Keratinocyte (primary cell): ENCODE measurements around the gene EXOC3L1.
A peak's percentile ranks its signal among the peaks of the same experiment; 100 is the strongest.

Experiments
- CTCF ChIP-seq, 3 experiments: IDR thresholded peaks in 1 of 3; conservative IDR thresholded peaks in 1 of 3; optimal IDR thresholded peaks in 1 of 3; 2 replicates in 2 of 3; 3 replicates in 1 of 3; pipeline versions ENCODE3 to v1.5.1; 2011; ENCODE audit warnings: low read length in 3 of 3, mild to moderate bottlenecking in 3 of 3, moderate library complexity in 2 of 3, control low read depth in 1 of 3, inconsistent platforms in 1 of 3; ENCODE audit not compliant: insufficient read depth in 2 of 3; ENCODE audit errors: extremely low read depth in 1 of 3
- EZH2 ChIP-seq: IDR thresholded peaks from one replicate; pipeline ENCODE4 v1.6.1; 2012; ENCODE audit warnings: inconsistent platforms, mild to moderate bottlenecking, low read length, moderate library complexity

- TF ChIP-seq CTCF (optimal IDR thresholded peaks at IDR 0.05 in 1 of 3, IDR thresholded peaks at IDR 0.05 in 1 of 3, conservative IDR thresholded peaks at IDR 0.05 in 1 of 3; ENCODE audit: extremely low read depth in 1 of 3, insufficient read depth in 2 of 3, low read length in 3 of 3): peak; percentile 79 to 94 (median 82)
- no peak for TF ChIP-seq EZH2
Measured at GRCh38 chr16:67184995-67185650, 4.8 kb downstream of the EXOC3L1 start.
